Lung (tissue), 12 donors: Measurements from ENCODE around the gene ETS2. TPM values are rescaled to one million over a fixed set of nuclear protein-coding genes. Genes with fewer than 3 reads are reported as not detected.

Source experiments
- ATAC-seq: fragments of 200-7000 bp; cut with Tn5 transposase; one replicate; pipeline ENCODE4 v1.9.1; 2020; ENCODE audit warnings: moderate number of reproducible peaks; ENCODE audit not compliant: insufficient read depth, low FRiP score
- DNase-seq, 3 donors: peaks; one replicate each; pipeline ENCODE4 v3.0.0-alpha.2; 2013 to 2017
- H3K27ac ChIP-seq, 2 donors: one replicate each; pipeline ENCODE4 v1.5.1; 2013; ENCODE audit warnings: mild to moderate bottlenecking in 2 of 2, moderate library complexity in 2 of 2, control low read depth in 1 of 2, inconsistent platforms in 1 of 2, low read depth in 1 of 2, low read length in 1 of 2
- H3K27me3 ChIP-seq, 3 donors: one replicate each; pipeline ENCODE4 v1.5.1; 2013; ENCODE audit warnings: low read length in 2 of 3; ENCODE audit not compliant: control insufficient read depth in 3 of 3, insufficient read depth in 3 of 3
- H3K36me3 ChIP-seq, 4 donors: one replicate each; pipeline ENCODE4 v1.5.1; 2013; ENCODE audit warnings: low read length in 4 of 4, mild to moderate bottlenecking in 1 of 4, moderate library complexity in 1 of 4; ENCODE audit not compliant: control insufficient read depth in 4 of 4, insufficient read depth in 4 of 4
- H3K4me1 ChIP-seq, 5 donors: one replicate each; pipeline ENCODE4 v1.5.1; 2013; ENCODE audit warnings: low read length in 5 of 5, mild to moderate bottlenecking in 2 of 5, moderate library complexity in 1 of 5; ENCODE audit not compliant: control insufficient read depth in 5 of 5, insufficient read depth in 5 of 5
- H3K4me3 ChIP-seq: one replicate; pipeline ENCODE4 v1.5.1; 2013; ENCODE audit warnings: mild to moderate bottlenecking, control low read depth, moderate library complexity
- H3K9ac ChIP-seq, 2 donors: one replicate each; pipeline ENCODE4 v1.5.1; 2013; ENCODE audit warnings: low read length in 2 of 2, control low read depth in 1 of 2; ENCODE audit not compliant: insufficient read depth in 1 of 2
- H3K9me3 ChIP-seq, 4 donors: one replicate each; pipeline ENCODE4 v1.5.1; 2013; ENCODE audit warnings: low read length in 3 of 4, mild to moderate bottlenecking in 1 of 4, moderate library complexity in 1 of 4; ENCODE audit not compliant: control insufficient read depth in 4 of 4, insufficient read depth in 3 of 4
- WGBS, 2 donors: extraction: QIAGEN DNeasy Blood & Tissue Kit; methylation state at CpG; one replicate each; pipeline ENCODE4 v1.1.7; 2013; 5-methylcytosine and 5-hydroxymethylcytosine counted together
- polyA plus RNA-seq, 2 donors: library from polyadenylated mRNA; stranded (reverse); fragments of 200-250 nt; gene quantifications; one replicate each; pipeline ENCODE4 v1.2.1, GENCODE V29; 2013
- total RNA-seq, 2 donors: library from RNA; depleted of rRNA in 1 of 2; stranded (reverse); fragments of >200 nt in 1 of 2; gene quantifications; one replicate each; pipeline ENCODE4 v1.2.1, GENCODE V29; 2014 to 2021
- TF ChIP-seq, protein P1 (sequence below): IDR thresholded peaks from 2 replicates; pipeline ENCODE4 v1.5.1; 2012; ENCODE audit warnings: mild to moderate bottlenecking; ENCODE audit errors: control extremely low read depth, extremely low read depth
- donor health status: control.
- donor health status: control.
- donor health status: Bipolar disorder and iron deficiency.
- donor health status: healthy.
- donor health status: DM: yes; HTN: yes; CAD: no.

ETS2 gene
- total and polyA plus RNA-seq, 4 donors: 64.7 to 186 (median 158) TPM

DNA sequence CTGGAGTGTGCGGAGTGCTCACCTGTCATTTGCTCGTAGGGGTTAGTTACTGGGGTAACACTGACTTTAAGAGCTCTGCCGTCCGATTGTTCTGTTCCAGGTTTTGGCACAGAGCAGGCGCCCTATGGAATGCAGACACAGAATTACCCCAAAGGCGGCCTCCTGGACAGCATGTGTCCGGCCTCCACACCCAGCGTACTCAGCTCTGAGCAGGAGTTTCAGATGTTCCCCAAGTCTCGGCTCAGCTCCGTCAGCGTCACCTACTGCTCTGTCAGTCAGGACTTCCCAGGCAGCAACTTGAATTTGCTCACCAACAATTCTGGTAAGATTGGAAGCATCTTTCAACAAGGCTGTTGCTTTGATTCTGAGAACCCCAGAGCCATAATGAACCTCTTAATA lies 12.6 kb downstream of the ETS2 start:
- peaks cover 70 to 92% (median 80%) of the 10 kb centered on the region in 4 donors for H3K36me3 ChIP-seq
- H3K27me3 ChIP-seq: no peaks in the 10 kb centered on the region
- 90 to 96% methylated on average over 11 of the region's 11 CpGs for WGBS, 2 donors
- peaks cover 0 to 37% (median 17%) of the 10 kb centered on the region in 5 donors for H3K4me1 ChIP-seq
- TF ChIP-seq, protein P1, sequence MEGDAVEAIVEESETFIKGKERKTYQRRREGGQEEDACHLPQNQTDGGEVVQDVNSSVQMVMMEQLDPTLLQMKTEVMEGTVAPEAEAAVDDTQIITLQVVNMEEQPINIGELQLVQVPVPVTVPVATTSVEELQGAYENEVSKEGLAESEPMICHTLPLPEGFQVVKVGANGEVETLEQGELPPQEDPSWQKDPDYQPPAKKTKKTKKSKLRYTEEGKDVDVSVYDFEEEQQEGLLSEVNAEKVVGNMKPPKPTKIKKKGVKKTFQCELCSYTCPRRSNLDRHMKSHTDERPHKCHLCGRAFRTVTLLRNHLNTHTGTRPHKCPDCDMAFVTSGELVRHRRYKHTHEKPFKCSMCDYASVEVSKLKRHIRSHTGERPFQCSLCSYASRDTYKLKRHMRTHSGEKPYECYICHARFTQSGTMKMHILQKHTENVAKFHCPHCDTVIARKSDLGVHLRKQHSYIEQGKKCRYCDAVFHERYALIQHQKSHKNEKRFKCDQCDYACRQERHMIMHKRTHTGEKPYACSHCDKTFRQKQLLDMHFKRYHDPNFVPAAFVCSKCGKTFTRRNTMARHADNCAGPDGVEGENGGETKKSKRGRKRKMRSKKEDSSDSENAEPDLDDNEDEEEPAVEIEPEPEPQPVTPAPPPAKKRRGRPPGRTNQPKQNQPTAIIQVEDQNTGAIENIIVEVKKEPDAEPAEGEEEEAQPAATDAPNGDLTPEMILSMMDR: no peak
- no peak overlapping the region for H3K4me3 ChIP-seq
- peaks cover 0 to 2% (median 0%) of the 10 kb centered on the region in 4 donors for H3K9me3 ChIP-seq
- DNase-seq: no peak
- H3K27ac ChIP-seq: peak overlapping the region in 1 of 2 donors; percentile 57
- no peak for ATAC-seq
- H3K9ac ChIP-seq: no peak overlapping the region

DNA sequence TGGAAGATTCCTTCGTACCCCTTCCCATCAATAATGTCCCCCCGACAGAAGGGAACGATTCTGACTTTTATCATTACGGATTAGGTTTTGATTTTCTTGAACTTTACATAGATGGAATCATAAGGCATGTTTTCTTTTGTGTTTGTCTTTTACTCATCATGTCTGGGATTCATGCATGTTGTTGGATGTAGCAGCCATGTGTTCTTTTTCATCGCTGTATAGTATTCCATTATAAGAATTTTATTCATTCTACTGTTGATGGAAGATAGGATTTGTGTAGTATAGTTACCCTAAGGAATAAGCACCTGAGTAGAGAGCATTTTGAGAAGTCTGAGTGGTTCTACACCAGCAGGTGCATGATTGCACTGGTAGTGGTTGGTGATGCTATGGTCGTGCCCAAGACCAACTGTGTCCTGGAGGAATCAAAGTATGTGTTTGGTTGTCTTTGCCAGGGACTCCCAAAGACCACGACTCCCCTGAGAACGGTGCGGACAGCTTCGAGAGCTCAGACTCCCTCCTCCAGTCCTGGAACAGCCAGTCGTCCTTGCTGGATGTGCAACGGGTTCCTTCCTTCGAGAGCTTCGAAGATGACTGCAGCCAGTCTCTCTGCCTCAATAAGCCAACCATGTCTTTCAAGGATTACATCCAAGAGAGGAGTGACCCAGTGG lies 13.5 kb downstream of the ETS2 start:
- Histone ChIP-seq H3K27me3 (no peaks in the 10 kb centered on the region), H3K9ac (no peak overlapping the region), H3K4me3 (no peak overlapping the region), H3K36me3 (peaks cover 67 to 90% (median 75%) of the 10 kb centered on the region in 4 donors), H3K9me3 (peaks cover 0 to 2% (median 0%) of the 10 kb centered on the region in 4 donors), H3K4me1 (peaks cover 0 to 45% (median 17%) of the 10 kb centered on the region in 5 donors), H3K27ac (peak overlapping the region; percentile 6 to 84)
- no peak for DNase-seq
- no peak for ATAC-seq
- TF ChIP-seq, protein P1: no peak
- WGBS, 2 donors: 78 to 89% methylated on average over 14 of the region's 14 CpGs

DNA sequence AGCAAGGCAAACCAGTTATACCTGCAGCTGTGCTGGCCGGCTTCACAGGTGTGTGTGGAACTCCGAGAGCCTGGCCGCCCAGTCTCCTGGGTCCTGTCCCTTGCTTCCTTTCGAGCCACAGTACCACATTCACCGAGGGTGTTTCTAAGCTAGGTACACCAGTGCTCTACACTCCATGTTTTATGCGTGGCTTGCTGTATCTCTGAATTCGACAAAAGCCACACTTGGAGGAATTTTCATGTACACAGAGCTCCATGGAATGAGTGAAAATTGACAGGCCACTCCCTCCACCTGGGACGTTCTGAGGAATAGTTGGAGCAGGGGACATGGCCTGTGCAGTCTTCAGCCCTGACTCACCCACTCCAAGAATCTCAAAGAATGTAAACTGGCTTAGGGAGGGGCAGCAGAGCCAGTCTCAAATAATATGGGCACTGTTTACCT lies 14.0 kb downstream of the ETS2 start:
- DNase-seq: peak in 2 of 3 donors; percentile 36 to 45
- peaks cover 3 to 51% (median 19%) of the 10 kb centered on the region in 5 donors for H3K4me1 ChIP-seq
- TF ChIP-seq, protein P1: no peak
- H3K27ac ChIP-seq: peak overlapping the region in 1 of 2 donors; percentile 84
- H3K36me3 ChIP-seq: peaks cover 62 to 85% (median 72%) of the 10 kb centered on the region in 4 donors
- H3K9ac ChIP-seq: no peak overlapping the region
- H3K27me3 ChIP-seq: no peaks in the 10 kb centered on the region
- WGBS, 2 donors: 57 to 79% methylated on average over 8 of the region's 8 CpGs
- H3K9me3 ChIP-seq: peaks cover 0 to 2% (median 0%) of the 10 kb centered on the region in 4 donors
- peak; percentile 62 for ATAC-seq
- H3K4me3 ChIP-seq: no peak overlapping the region
